KMS-11 (cell line): ENCODE measurements around the gene DCP1A.

ENCODE experiments used
- H2AFZ ChIP-seq: fragments of 200-600 bp; sonication (generic); 2 replicates; pipeline ENCODE4 v1.6.1; 2016; ENCODE audit warnings: antibody characterized with exemption, mixed run types, low read depth
- H3K27ac ChIP-seq: fragments of 200-600 bp; sonication (generic); 2 replicates; pipeline ENCODE4 v1.6.1; 2016; ENCODE audit warnings: mild to moderate bottlenecking, mixed run types
- H3K27me3 ChIP-seq: fragments of 200-600 bp; sonication (generic); 2 replicates; pipeline ENCODE4 v1.6.1; 2017; ENCODE audit warnings: mild to moderate bottlenecking, low read depth, mixed run types, moderate library complexity; ENCODE audit not compliant: insufficient read depth
- H3K36me3 ChIP-seq: fragments of 200-600 bp; sonication (generic); 2 replicates; pipeline ENCODE4 v1.6.1; 2017; ENCODE audit warnings: mild to moderate bottlenecking, mixed run types; ENCODE audit not compliant: insufficient read depth
- H3K4me1 ChIP-seq: fragments of 200-600 bp; sonication (generic); 2 replicates; pipeline ENCODE4 v1.6.1; 2016; ENCODE audit warnings: mild to moderate bottlenecking, low read depth, mixed run types; ENCODE audit not compliant: poor library complexity, severe bottlenecking
- H3K4me2 ChIP-seq: fragments of 200-600 bp; sonication (generic); 2 replicates; pipeline ENCODE4 v1.7.0; 2016; ENCODE audit warnings: mild to moderate bottlenecking, mixed run types
- H3K4me3 ChIP-seq: fragments of 200-600 bp; sonication (generic); IDR thresholded peaks from 2 replicates; pipeline ENCODE4 v1.6.1; 2017; ENCODE audit warnings: low read depth, low read length, mixed read lengths; ENCODE audit not compliant: insufficient read depth
- H3K79me2 ChIP-seq: fragments of 200-600 bp; sonication (generic); 2 replicates; pipeline ENCODE4 v1.6.1; 2016; ENCODE audit warnings: low read depth, mixed run types; ENCODE audit not compliant: insufficient read depth
- H3K9ac ChIP-seq: fragments of 200-600 bp; sonication (generic); 2 replicates; pipeline ENCODE4 v1.6.1; 2016; ENCODE audit warnings: mild to moderate bottlenecking, mixed run types
- H4K20me1 ChIP-seq: fragments of 200-600 bp; sonication (generic); 2 replicates; pipeline ENCODE4 v1.6.1; 2016; ENCODE audit warnings: mild to moderate bottlenecking, mixed run types; ENCODE audit not compliant: insufficient read depth
- TF ChIP-seq, protein P1 (sequence below): fragments of 200-600 bp; sonication (generic); conservative IDR thresholded peaks from 2 replicates; pipeline ENCODE4 v1.6.1; 2017; ENCODE audit warnings: low read depth, mild to moderate bottlenecking, antibody characterized with exemption, low read length, moderate library complexity, mixed read lengths

The DCP1A gene

DNA sequence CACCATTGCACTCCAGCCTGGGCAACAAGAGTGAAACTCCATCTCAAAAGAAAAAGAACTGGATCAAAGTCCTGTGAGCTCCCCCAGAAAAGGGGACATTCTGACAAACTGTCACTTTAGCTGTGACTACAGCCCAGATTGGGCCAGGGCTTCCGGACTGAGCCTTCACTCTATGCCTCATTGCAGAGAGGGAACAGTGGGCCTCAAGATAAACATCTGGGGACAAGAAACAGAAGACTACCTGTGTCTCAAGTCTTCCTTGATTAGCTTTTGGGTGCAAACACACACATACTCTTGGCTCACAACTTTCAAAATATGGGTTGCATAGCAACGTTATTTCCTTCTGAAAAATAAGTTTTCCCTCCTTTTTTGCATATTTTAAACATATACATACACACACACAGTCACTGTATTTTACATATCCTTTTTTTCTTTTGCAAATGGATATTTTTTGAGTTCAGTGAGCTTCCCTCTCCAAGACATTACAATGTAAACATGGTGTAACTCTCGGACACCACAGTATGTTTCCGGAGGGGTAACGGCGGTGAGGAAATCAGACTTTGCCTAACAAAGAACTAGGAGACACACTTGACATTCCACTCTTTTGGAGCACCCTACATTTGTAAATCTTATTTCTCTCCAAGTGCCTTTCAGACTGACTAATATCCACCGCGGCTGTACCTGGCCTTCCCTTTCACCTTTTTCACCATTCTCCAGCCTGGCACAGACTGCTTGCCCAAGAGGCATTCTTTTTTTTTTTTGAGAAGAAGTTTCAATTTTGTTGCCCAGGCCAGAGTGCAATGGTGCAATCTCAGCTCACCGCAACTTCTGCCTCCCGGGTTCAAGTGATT lies 95.0 kb downstream of the DCP1A start:
- no peak overlapping the region for H3K4me3 ChIP-seq
- H3K4me1 ChIP-seq: peaks cover 50% of the 10 kb centered on the region

DNA sequence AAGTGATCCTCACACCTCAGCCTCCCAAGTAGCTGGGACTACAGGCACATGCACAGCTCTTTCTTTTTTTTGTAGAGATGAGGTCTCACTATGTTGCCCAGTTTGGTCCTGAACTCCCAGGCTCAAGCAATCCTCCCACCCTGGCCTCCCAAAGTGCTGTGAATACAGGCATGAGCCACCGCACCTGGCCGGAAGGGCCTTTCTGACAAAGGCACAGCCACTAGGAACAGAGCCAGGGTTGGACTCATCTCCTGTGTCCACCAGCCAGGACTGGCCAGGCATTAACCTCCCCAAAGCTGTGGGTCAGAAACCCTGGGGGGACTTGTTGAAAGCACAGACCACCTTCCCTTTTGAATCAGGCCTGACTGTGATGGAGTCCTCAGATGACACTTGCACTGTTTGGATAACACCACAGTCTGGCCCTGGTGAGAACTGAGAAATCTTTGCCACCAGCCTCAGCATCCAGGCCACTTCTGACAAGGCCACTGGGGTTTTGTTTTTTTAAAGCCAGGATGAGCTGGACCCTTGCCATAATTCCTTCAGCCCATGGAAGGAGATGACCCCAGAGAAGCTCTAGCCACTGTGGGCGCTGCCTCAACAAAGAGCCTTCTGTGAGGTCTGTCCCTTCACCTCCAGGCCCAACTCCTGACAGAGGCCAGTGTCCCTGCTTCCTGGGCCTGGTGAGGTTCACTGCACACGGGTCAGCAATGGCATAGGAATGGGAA lies 96.3 kb downstream of the DCP1A start:
- Histone ChIP-seq H3K36me3 (no peaks in the 10 kb centered on the region), H3K79me2 (peaks cover 95% of the 10 kb centered on the region), H3K27me3 (no peaks in the 10 kb centered on the region), H4K20me1 (peaks cover 49% of the 10 kb centered on the region), H2AFZ (no peak overlapping the region), H3K27ac (no peak overlapping the region), H3K4me3 (no peak overlapping the region), H3K9ac (no peak overlapping the region), H3K4me2 (no peak overlapping the region), H3K4me1 (peaks cover 40% of the 10 kb centered on the region)
- TF ChIP-seq, protein P1, sequence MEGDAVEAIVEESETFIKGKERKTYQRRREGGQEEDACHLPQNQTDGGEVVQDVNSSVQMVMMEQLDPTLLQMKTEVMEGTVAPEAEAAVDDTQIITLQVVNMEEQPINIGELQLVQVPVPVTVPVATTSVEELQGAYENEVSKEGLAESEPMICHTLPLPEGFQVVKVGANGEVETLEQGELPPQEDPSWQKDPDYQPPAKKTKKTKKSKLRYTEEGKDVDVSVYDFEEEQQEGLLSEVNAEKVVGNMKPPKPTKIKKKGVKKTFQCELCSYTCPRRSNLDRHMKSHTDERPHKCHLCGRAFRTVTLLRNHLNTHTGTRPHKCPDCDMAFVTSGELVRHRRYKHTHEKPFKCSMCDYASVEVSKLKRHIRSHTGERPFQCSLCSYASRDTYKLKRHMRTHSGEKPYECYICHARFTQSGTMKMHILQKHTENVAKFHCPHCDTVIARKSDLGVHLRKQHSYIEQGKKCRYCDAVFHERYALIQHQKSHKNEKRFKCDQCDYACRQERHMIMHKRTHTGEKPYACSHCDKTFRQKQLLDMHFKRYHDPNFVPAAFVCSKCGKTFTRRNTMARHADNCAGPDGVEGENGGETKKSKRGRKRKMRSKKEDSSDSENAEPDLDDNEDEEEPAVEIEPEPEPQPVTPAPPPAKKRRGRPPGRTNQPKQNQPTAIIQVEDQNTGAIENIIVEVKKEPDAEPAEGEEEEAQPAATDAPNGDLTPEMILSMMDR: no peak

More for the DNA sequence above, 95.0 kb downstream of the DCP1A start:
- H3K9ac ChIP-seq: no peak overlapping the region
- peak overlapping the region; percentile 21; the same call in 1 of the 2 replicates for H3K4me2 ChIP-seq
- TF ChIP-seq, protein P1: no peak
- H3K79me2 ChIP-seq: peaks cover 82% of the 10 kb centered on the region
- no peak overlapping the region for H2AFZ ChIP-seq
- peaks cover 49% of the 10 kb centered on the region for H4K20me1 ChIP-seq
- H3K27me3 ChIP-seq: no peaks in the 10 kb centered on the region
- no peak overlapping the region for H3K27ac ChIP-seq
- no peaks in the 10 kb centered on the region for H3K36me3 ChIP-seq

DNA sequence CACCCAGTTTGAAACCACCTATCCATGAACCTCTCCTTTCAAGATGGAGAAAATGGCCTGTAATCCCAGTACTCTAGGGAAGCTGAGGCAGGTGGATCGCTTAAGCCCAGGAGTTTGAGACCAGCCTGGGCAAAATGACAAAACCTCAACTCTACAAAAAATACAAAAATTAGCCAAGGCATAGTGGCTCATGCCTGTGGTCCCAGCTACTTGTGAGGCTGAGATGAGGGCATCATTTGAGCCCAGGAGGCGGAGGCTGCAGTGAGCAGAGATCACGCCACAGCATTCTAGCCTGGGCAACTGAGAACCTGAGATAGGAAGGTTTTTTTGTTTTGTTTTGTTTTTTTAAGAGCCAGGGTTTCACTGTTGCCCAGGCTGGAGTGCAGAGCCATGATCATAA lies 96.9 kb downstream of the DCP1A start:
- H3K4me2 ChIP-seq: no peak overlapping the region
- H3K27me3 ChIP-seq: no peaks in the 10 kb centered on the region
- no peak overlapping the region for H2AFZ ChIP-seq
- H3K27ac ChIP-seq: no peak overlapping the region
- peaks cover 40% of the 10 kb centered on the region for H3K4me1 ChIP-seq
- TF ChIP-seq, protein P1: no peak
- no peak overlapping the region for H3K4me3 ChIP-seq
- H3K36me3 ChIP-seq: no peaks in the 10 kb centered on the region
- H4K20me1 ChIP-seq: peaks cover 49% of the 10 kb centered on the region
- no peak overlapping the region for H3K9ac ChIP-seq
- H3K79me2 ChIP-seq: peaks cover 100% of the 10 kb centered on the region

DNA sequence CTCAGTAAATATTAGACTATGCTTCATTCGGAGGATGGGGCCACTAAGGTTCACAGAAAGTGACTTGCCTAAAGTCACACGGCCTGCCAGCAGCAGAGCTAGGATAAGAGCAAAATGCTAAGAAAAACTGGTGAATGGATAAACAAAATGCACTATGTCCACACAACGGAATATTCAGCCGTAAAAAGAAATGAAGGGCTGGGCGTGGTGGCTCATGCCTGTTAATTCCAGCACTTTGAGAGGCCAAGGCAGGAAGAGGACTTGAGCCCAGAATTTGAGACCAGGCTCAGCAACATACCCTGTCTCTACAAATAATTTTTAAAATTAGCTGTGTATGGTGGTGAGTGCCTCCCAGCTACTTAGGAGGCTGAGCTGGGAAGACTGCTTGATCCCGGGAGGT lies 99.2 kb downstream of the DCP1A start:
- Histone ChIP-seq H3K4me3 (no peak overlapping the region), H3K27ac (no peak overlapping the region), H3K4me1 (peaks cover 30% of the 10 kb centered on the region), H4K20me1 (peaks cover 47% of the 10 kb centered on the region), H3K27me3 (no peaks in the 10 kb centered on the region), H3K9ac (no peak overlapping the region), H3K36me3 (no peaks in the 10 kb centered on the region), H3K4me2 (no peak overlapping the region), H3K79me2 (peaks cover 100% of the 10 kb centered on the region), H2AFZ (no peak overlapping the region)
- TF ChIP-seq, protein P1: no peak
